Ishikawa (cell line): ENCODE results near the gene MYPOP.

ENCODE experiments used
- CREB1 ChIP-seq: IDR thresholded peaks from 2 replicates; pipeline ENCODE4 v1.6.1; 2012; ENCODE audit warnings: low read depth
- EGR1 ChIP-seq: IDR thresholded peaks from 2 replicates; pipeline ENCODE4 v1.6.1; 2012
- EP300 ChIP-seq: IDR thresholded peaks from 2 replicates; pipeline ENCODE4 v1.6.1; 2012; ENCODE audit warnings: borderline replicate concordance
- MAX ChIP-seq: IDR thresholded peaks from 2 replicates; pipeline ENCODE4 v1.6.1; 2012
- RAD21 ChIP-seq: IDR thresholded peaks from 2 replicates; pipeline ENCODE4 v1.6.1; 2012; ENCODE audit warnings: low read depth
- REST ChIP-seq: IDR thresholded peaks from 2 replicates; pipeline ENCODE4 v1.6.1; 2012; ENCODE audit warnings: low read depth, mild to moderate bottlenecking
- TAF1 ChIP-seq: IDR thresholded peaks from 2 replicates; pipeline ENCODE4 v1.6.1; 2012; ENCODE audit warnings: low read depth, mild to moderate bottlenecking
- TCF12 ChIP-seq: IDR thresholded peaks from 2 replicates; pipeline ENCODE4 v1.6.1; 2012; ENCODE audit warnings: low read depth
- TEAD4 ChIP-seq: IDR thresholded peaks from 2 replicates; pipeline ENCODE4 v1.6.1; 2012
- USF1 ChIP-seq: IDR thresholded peaks from 2 replicates; pipeline ENCODE4 v1.6.1; 2012
- YY1 ChIP-seq: IDR thresholded peaks from 2 replicates; pipeline ENCODE4 v1.6.1; 2012; ENCODE audit warnings: low read depth

- TF ChIP-seq EGR1, result no peak
- no peak for TF ChIP-seq TAF1
- TF ChIP-seq MAX, result no peak
- TF ChIP-seq TEAD4, result no peak
- TF ChIP-seq CREB1, result no peak
- TF ChIP-seq REST, result no peak
- TF ChIP-seq YY1, result no peak
- no peak for TF ChIP-seq EP300
- no peak for TF ChIP-seq TCF12
- no peak for TF ChIP-seq USF1
- no peak for TF ChIP-seq RAD21
Measured at GRCh38 chr19:45842198-45842597, 60.2 kb downstream of the MYPOP start.
